HG03457 (cell line): ENCODE results near the gene ZNF235.
A peak's percentile ranks its signal among the peaks of the same experiment; 100 is the strongest.
"Not testable (repeated sequence)": the region's sequence is repeated elsewhere in the genome, so short reads cannot be mapped to it uniquely, and the experiment has no call there.

ENCODE experiments used
- ATAC-seq: cut with Tn5 transposase; IDR thresholded peaks from one replicate; pipeline ENCODE4 v1.9.1; 2021; ENCODE audit warnings: moderate number of reproducible peaks; ENCODE audit not compliant: unreplicated experiment

Gene ZNF235

DNA sequence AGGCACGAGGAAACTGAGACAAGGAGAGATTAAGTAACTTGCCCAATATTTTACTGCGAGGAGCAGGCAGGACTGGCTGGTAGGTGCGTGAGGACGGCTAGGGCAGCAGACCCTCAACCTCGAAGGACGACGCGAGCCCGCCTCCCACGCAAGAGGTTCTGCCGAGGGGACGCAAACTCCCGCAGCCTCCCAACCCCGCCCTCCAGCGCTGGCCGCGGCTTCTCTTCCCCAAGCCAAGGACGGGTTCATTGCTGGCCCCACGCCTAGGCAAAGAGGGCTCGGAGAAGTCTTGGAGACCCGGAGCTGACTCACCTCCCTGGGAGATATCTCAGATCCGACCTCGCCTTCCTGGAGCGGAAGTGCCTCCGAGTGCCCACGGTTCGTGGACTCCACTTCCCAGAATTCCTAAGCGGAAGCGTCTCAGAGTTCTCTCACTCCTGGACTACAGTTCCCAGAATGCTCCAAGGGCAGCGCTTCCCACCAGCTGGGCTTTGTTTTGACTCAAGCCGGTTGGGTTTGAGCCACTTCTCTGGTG lies at the start of gene ZNF235:
Gene ZNF235, minus strand, starts transcription at position 367 of the 535 bp plus-strand sequence. CDS start 1,621 bp downstream, outside the sequence.
- peak; percentile 75 for ATAC-seq

DNA sequence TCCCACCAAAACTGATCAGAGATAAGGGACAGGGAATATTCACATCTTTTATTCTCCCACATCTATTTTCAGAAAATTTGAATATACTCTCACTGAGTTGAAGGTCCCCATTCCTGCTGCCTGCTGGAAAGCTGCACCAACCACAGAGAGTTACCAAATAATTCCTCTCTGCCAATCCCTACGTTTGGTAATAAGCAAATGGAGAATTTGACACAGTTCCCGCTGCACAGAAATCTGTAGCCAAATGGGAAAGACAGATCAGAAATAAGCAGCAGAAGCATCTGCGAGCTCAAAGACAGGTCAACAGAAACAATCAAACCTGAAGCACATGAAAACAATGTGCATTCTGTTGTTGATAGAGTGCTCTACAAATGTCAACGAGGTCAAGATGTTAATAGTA lies 41.7 kb upstream of the ZNF235 start:
- ATAC-seq = no peak

DNA sequence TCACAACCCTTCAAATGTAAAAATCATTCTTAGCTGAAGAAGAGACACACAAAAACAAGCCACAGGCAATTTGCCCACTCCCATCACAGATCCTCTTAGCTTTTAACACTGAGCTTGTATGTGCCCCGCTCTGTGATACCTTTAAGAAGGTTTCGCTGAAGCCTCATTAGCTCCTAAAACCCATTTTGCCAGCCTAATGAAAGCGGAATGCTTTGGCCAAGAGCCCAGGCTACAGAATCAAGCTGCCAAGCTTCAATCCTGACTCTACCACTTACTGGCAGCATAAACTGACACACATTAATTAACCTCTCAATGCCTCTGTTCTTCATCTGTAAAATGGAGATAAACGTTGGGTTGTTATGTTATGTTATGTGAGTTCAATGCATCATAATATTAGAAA lies 41.1 kb upstream of the ZNF235 start:
- no peak for ATAC-seq

DNA sequence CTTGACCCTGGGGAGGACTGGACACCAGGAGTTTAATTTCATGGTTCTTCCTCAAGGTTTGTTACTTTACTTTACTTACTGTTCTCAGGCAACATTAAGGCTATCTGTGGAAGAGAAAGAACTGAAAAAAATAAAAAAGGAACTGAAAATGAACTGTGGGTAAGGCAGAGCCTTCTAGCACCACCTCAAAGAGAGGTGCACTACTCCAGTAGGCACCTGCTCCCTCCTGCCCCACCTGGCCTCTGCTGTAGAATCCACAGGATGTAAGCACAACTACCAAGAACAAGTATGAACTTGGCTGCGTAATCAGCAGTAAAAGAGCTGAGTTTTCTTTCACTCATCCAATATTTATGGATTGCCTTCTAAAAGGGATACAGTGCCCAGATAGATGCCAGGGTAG lies 39.4 kb upstream of the ZNF235 start:
- ATAC-seq = no peak

- no peak for ATAC-seq
Measured at GRCh38 chr19:44341794-44342193, 37.0 kb upstream of the ZNF235 start.

DNA sequence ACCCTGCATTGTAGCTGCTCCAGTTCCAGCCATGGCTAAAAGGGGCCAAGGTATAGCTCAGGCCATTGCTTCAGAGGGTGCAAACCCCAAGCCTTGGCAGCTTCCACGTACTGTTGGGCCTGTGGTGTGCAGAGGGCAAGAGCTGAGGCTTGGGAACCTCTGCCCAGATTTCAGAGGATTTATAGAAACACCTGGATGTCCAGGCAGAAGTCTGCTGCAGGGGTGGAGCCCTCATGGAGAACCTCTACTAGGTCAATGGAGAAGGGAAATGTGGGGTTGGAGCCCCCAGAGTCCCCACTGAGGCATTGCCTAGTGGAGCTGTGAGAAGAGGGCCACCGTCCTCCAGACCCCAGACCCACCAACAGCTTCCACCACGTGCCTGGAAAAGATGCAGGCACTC lies 29.8 kb upstream of the ZNF235 start:
- ATAC-seq = not testable (repeated sequence)

DNA sequence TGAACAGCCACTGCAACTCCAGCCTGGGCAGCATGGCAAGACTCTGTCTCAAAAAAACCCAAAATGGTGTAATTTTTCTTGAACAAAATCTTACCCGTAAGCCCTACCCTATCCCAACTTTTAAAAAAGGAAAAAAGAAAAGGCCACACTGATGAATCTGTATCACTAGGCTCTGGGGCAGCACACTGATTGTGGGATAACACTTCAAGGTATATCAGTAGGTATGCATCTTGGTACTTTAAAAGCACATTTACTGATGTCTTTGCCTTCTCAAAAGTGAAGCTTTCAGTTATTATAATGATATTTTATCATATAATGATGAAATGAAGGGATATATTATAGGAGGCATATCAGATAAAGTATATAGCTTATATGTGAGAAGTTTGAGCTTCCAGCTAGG lies 27.3 kb upstream of the ZNF235 start:
- ATAC-seq = no peak

GRCh38 chr19:44315883-44316282 lies 11.1 kb upstream of the ZNF235 start:
- no peak for ATAC-seq

GRCh38 chr19:44313231-44313630 lies 8.4 kb upstream of the ZNF235 start:
- ATAC-seq = no peak

DNA sequence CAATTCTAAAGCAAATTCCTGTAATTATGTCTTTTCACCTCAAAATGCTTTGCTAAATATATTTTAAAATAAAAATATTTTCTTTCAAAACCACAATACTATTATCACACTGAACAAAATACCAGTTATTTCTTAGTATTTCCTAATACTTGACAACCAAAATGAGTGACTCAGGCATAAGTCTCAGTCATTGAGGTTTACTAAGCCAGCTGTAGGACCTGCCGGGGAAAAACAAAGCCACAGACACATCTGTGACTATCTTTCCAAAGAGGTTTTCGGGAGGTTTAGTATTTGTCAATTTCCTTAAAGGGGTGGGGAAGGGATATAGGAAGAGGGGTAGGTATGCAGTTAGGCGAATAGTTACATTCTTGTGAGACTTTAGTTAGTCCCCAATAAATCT lies 3.2 kb upstream of the ZNF235 start:
- ATAC-seq = no peak

DNA sequence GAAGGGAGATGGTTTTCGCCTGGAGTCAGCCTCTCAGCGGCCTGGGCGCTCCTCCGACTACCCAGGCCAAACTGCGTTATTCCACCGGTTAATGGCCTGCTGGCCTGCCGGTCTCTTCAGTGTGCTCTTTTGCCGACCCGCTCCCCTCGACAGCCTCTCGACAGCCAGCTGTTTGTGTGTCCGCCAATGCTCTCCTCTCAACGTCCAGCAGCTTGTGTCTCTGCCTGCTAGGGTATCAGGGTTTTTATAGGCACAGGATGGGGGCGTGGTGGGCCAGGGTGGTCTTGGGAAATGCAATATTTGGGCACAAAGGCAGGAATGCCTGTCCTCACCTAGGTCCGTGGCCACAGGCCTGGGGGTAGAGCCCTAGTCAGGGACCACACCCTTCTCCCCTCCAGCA lies 1.5 kb upstream of the ZNF235 start:
- no peak for ATAC-seq

GRCh38 chr19:44305457-44305856 lies 632 bp upstream of the ZNF235 start:
- no peak for ATAC-seq

GRCh38 chr19:44303976-44304568 lies 753 bp downstream of the ZNF235 start:
- ATAC-seq = no peak

DNA sequence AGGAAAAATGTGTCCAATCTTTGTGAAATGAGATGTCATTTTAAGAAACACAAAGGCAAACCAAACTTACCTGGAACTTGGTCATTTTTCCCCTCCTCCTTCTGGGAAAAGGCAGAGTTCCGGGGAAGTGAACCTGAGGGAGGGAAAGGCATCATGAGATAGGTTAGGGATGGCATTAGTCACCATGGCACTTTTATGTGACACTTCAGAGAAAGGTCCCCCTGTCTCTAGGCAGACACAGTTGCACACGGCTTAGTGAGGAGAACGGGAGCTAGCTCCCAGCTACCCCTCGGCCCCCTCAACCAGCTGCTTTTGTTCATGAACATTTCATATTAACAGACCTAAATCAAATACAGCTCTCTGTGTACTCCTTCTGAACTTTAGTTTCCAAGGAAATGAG lies 1.5 kb downstream of the ZNF235 start:
- no peak for ATAC-seq

DNA sequence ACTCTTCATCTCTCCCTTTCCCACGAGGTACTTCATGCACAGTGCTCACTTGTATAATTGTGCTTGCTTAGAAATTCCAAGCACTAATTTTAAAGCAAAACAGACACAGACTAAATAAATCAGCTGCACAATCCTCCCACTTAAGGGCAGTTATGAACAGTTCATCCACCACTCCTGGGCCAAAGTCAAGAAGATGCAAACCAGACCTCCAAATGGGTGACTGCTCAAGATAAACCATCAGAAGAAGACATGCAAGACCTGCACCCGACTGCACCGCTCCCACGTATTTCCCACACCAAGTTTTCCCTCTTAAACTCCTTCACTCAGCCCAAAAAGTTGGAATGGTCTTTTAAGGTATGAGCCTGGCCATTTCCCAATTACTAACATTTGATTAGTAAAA lies 19.9 kb downstream of the ZNF235 start:
- ATAC-seq = no peak

GRCh38 chr19:44282846-44283245 lies 22.0 kb downstream of the ZNF235 start:
- ATAC-seq = no peak

DNA sequence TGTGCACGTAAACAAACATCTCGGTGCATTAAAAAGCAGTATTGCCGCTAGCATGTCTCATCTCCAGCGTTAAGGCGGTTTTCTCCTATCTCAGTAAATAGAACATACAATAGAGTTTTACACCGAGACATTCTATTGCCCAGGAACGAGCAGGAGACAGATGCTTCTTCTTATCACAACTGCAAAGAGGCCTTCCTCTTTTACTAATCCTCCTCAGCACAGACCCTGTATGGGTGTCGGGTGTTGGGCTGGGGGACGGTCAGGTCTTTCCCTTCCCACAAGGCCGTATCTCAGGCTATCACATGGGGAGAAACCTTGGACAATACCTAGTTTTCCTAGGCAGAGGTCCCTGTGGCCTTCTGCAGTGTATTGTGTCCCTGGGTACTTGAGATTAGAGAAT lies 23.9 kb downstream of the ZNF235 start:
- no peak for ATAC-seq

GRCh38 chr19:44278181-44278690 lies 26.6 kb downstream of the ZNF235 start:
- ATAC-seq = no peak

DNA sequence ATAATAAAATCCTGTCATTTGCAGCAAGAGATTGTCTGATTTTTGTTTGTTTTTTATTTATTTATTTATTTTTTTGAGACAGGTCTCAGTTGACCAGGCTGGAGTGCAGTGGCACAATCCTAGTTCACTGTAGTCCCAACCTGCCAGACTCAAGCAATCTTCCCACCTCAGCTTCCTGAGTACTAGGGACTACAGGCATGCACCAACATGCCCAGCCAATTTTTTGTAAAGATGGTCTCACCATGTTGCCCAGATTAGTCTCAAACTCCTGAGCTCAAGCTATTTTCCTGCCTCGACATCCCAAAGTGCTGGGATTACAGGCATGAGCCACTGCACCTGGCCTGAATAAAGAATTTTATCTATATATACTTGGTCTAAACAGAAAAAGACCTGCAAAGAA lies 27.5 kb downstream of the ZNF235 start:
- ATAC-seq = no peak

DNA sequence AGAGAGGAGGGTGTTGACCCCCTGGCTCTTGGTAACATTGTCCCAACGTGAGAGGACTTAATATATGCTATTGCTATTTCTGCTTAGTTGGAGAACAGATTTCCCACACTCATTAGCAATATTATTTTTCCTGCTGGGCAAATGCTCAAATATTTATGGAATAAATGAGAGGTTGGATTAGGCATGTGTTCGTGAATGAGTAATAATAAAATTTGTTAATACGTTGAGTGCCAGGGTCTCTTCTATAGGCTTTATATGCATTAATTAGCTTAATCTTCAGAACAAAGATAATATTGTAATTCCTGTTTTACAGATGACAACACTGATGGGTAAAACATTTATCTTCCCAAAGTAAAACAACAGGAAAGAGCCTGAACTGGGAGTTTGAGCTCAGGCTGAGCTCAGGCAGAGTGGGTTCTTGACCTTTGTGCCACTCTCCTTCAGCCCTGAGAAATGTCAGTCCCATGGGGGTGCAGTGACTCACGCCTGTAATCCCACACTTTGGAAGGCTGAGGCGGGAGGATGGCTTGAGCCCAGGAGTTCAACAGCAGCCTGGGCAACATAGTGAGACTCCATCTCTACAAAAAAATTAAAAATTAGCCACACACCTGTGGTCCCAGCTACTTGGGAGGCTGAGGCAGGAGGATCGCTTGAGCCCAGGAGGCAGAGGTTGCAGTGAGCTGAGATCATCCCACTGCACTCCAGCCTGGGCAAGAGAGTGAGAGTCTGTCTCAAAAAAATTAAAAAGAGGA lies 44.0 kb downstream of the ZNF235 start:
- no peak for ATAC-seq

DNA sequence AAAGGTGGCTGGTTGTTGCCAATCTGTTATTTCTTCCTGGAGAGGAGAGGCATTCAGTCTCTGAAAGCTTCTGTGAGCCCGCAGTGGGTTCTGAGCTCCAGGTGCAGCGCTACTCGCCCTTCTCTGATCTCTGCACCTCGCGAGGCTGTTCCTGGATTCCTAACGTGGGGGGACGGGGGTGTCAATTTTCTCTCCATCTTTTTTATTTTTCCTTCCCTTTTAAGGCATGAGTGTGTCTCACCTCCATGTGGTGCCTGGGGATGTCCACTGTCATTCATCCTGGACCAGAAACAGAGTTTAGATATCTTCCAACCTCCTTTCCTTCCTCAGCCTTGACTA lies 44.5 kb downstream of the ZNF235 start:
- ATAC-seq = no peak

DNA sequence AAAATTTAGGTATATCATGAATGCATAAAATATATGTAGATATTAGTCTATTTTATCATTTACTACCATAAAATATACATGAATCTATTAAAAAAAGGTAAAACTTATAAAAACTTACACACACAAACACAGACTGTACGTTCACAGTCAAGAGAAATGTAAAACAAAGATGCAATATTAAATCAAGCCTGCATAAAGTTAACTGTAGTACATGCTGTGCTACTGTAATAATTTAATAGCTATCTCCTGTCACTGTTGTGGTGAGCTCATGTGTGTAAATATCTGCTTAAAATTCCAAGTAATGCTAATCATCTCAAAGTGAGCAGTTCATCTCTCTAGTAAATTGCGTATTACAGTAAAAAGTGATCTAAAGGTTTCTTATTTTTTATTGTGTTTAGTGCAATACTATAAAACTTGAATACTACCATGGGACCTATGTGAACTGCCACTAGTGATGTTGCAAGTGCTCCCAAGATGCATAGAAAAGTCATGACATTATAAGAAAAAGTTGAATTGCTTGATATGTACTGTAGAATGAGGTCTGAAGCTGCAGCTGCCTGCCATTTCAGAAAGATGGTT lies 45.9 kb downstream of the ZNF235 start:
- ATAC-seq = no peak
